DOHH2 (cell line): ENCODE measurements around the gene TBKBP1.

Experiments used
- CTCF ChIP-seq: fragments of 200-600 bp; sonication (generic); IDR thresholded peaks from one replicate; pipeline ENCODE4 v1.5.1; 2014; ENCODE audit warnings: antibody characterized with exemption, mild to moderate bottlenecking, low read depth, low read length; ENCODE audit not compliant: poor library complexity, severe bottlenecking
- EZH2phosphoT487 ChIP-seq: fragments of 200-600 bp; sonication (generic); IDR thresholded peaks from 2 replicates; pipeline ENCODE4 v1.6.1; 2017; ENCODE audit warnings: borderline replicate concordance, mild to moderate bottlenecking, antibody characterized with exemption, low read length, moderate library complexity, mixed read lengths

- TF ChIP-seq CTCF (no peak), EZH2phosphoT487 (no peak)
Measured at GRCh38 chr17:47687328-47687690, 6.7 kb upstream of the TBKBP1 start.
